B cell (primary cell): ENCODE results near the gene CCDC57. TPM values are rescaled to one million over a fixed set of nuclear protein-coding genes. Genes with fewer than 3 reads are reported as not detected.

Experiments
- ATAC-seq: fragments of 200-7000 bp; cut with Tn5 transposase; one replicate; pipeline ENCODE4 v1.10.0; 2021; ENCODE audit warnings: low read depth, mild to moderate bottlenecking, moderate number of reproducible peaks, moderate library complexity
- CTCF ChIA-PET: fragments of 350-600 bp; sonication (Branson Sonifier 250); formaldehyde crosslinking; loops from one replicate; lab custom pipeline; 2021; ENCODE audit warnings: antibody characterized with exemption, inconsistent platforms; lab: Charles Lee
- POLR2A ChIA-PET: fragments of 350-600 bp; sonication (Branson Sonifier 250); formaldehyde crosslinking; loops from one replicate; lab custom pipeline; 2021; ENCODE audit warnings: antibody characterized with exemption; lab: Charles Lee
- DNase-seq: peaks from one replicate; pipeline ENCODE4 v3.0.0; 2013
- H2AFZ ChIP-seq: 2 replicates; pipeline ENCODE4 v1.6.1; 2012; ENCODE audit warnings: mild to moderate bottlenecking, low read depth, low read length; ENCODE audit not compliant: insufficient read depth, poor library complexity, severe bottlenecking
- H3K27ac ChIP-seq, 2 donors: 1 replicate in 1 of 2; 2 replicates in 1 of 2; pipeline ENCODE4 v1.5.1; 2012 to 2013; ENCODE audit warnings: low read length in 2 of 2, mild to moderate bottlenecking in 2 of 2, moderate library complexity in 1 of 2
- H3K27me3 ChIP-seq, 4 experiments: fragments of 200-600 bp in 1 of 4; sonication (generic) in 1 of 4; replicated peaks in 1 of 4; 1 replicate in 2 of 4; 2 replicates in 2 of 4; pipeline versions ENCODE4 v1.6.1 to v1.7.0; 2013 to 2016; ENCODE audit warnings: low read length in 3 of 4, mild to moderate bottlenecking in 2 of 4, mixed read lengths in 1 of 4, moderate library complexity in 1 of 4; ENCODE audit not compliant: insufficient read depth in 4 of 4, control insufficient read depth in 3 of 4; ENCODE audit errors: control extremely low read depth in 1 of 4
- H3K36me3 ChIP-seq, 2 experiments: replicated peaks in 1 of 2; 1 replicate in 1 of 2; 2 replicates in 1 of 2; pipeline versions ENCODE4 v1.6.1 to v1.7.1; 2013; ENCODE audit warnings: low read length in 1 of 2; ENCODE audit not compliant: insufficient read depth in 2 of 2, control insufficient read depth in 1 of 2; ENCODE audit errors: control extremely low read depth in 1 of 2, extremely low read depth in 1 of 2
- H3K4me1 ChIP-seq, 2 donors: fragments of 200-600 bp in 1 of 2; sonication (generic) in 1 of 2; 1 replicate in 1 of 2; 2 replicates in 1 of 2; pipeline versions ENCODE4 v1.5.1 to v1.6.1; 2013 to 2017; ENCODE audit warnings: low read length in 2 of 2; ENCODE audit not compliant: control insufficient read depth in 2 of 2, insufficient read depth in 2 of 2
- H3K4me2 ChIP-seq: replicated peaks from 2 replicates; pipeline ENCODE3; 2012; ENCODE audit warnings: mild to moderate bottlenecking, low read depth, low read length; ENCODE audit not compliant: poor library complexity, severe bottlenecking
- H3K4me3 ChIP-seq, 5 experiments: fragments of 200-600 bp in 1 of 5; sonication (generic) in 1 of 5; 1 replicate in 3 of 5; 2 replicates in 2 of 5; pipeline versions ENCODE4 v1.5.1 to v1.7.0; 2011 to 2016; ENCODE audit warnings: low read length in 4 of 5, mild to moderate bottlenecking in 4 of 5, low read depth in 2 of 5, control low read depth in 1 of 5, moderate library complexity in 1 of 5; ENCODE audit not compliant: insufficient read depth in 1 of 5; ENCODE audit errors: control extremely low read depth in 1 of 5, extremely low read depth in 1 of 5
- H3K79me2 ChIP-seq: fragments of 200-600 bp; sonication (generic); one replicate; pipeline ENCODE4 v1.6.0; 2016; ENCODE audit warnings: low read length; ENCODE audit not compliant: control insufficient read depth, insufficient read depth
- H3K9ac ChIP-seq: fragments of 200-600 bp; sonication (generic); 2 replicates; pipeline ENCODE4 v1.6.1; 2017; ENCODE audit warnings: mild to moderate bottlenecking, low read length, moderate library complexity
- H3K9me3 ChIP-seq, 3 donors: one replicate each; pipeline versions ENCODE4 v1.6.1 to v1.7.1; 2013; ENCODE audit warnings: low read length in 2 of 3; ENCODE audit not compliant: control insufficient read depth in 2 of 3, insufficient read depth in 1 of 3; ENCODE audit errors: control extremely low read depth in 1 of 3
- H4K20me1 ChIP-seq: 2 replicates; pipeline ENCODE4 v1.6.0; 2012; ENCODE audit warnings: mild to moderate bottlenecking, low read length; ENCODE audit not compliant: insufficient read depth, control insufficient read depth, poor library complexity, severe bottlenecking
- H3K27ac Mint-ChIP-seq: one replicate; pipeline ENCODE4 v1.8.0; 2021; ENCODE audit warnings: mixed read lengths
- H3K27me3 Mint-ChIP-seq: one replicate; pipeline ENCODE4 v1.8.0; 2021; ENCODE audit warnings: mixed read lengths
- H3K4me1 Mint-ChIP-seq: one replicate; pipeline ENCODE4 v1.8.0; 2021; ENCODE audit warnings: mixed read lengths
- H3K4me3 Mint-ChIP-seq: one replicate; pipeline ENCODE4 v1.8.0; 2021; ENCODE audit warnings: mixed read lengths
- H3K9me3 Mint-ChIP-seq: one replicate; pipeline ENCODE4 v1.8.0; 2022; ENCODE audit warnings: mixed read lengths; ENCODE audit not compliant: insufficient read depth
- EZH2 ChIP-seq: IDR thresholded peaks from 2 replicates; pipeline ENCODE4 v1.6.1; 2012; ENCODE audit warnings: borderline replicate concordance, low read depth, mild to moderate bottlenecking, moderate library complexity, low read length; ENCODE audit not compliant: insufficient read depth, poor library complexity, severe bottlenecking
- WGBS: methylation state at CpG from one replicate; pipeline ENCODE4 v1.1.5; 2013; ENCODE audit warnings: missing lambda C conversion rate; ENCODE audit not compliant: insufficient coverage; 5-methylcytosine and 5-hydroxymethylcytosine counted together
- intact Hi-C: fragments of 100-400 bp; cut with micrococcal nuclease; formaldehyde crosslinking; loops from one replicate; pipeline ENCODE4 v1.10.0; 2022
- polyA plus RNA-seq: library from polyadenylated mRNA; depleted of rRNA; stranded (reverse); fragments of >200 nt; gene quantifications from 2 replicates; pipeline ENCODE4 v1.2.3, GENCODE V29; 2012
- total RNA-seq, 2 donors: library from RNA; stranded (reverse); fragments of 120-200 nt in 1 of 2; gene quantifications; 1 replicate in 1 of 2; 2 replicates in 1 of 2; pipeline versions ENCODE4 v1.2.3 to v1.2.4, GENCODE V29; 2013 to 2022
- TF ChIP-seq, protein P1 (sequence below): fragments of 200-600 bp; IDR thresholded peaks from one replicate; pipeline ENCODE4 v1.8.0; 2022; ENCODE audit warnings: antibody characterized with exemption, mild to moderate bottlenecking

The CCDC57 gene
- total and polyA plus RNA-seq, 2 donors (not counting 1 experiment from before 2014, with no cell fraction given): 49.7 to 67.2 TPM

DNA sequence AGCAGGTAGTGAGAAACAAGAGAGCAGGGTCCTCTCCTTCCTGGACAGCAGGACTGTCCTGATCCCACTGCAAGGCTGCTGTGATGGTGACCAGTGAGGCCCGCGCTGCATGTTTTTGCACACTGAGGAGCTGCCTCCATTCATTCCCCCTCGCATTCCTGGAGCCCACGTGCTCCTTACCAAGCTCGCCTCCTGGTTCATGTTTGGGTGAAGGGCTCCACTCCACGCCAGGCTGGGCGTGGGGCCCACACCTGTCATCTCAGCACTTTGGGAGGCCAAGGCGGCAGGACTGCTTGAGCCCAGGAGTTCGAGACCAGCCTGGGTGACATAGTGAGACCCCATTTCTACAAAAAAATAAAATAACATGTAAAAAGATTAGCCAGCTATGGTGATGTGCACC, 99.2 kb downstream of the CCDC57 start:
- POLR2A ChIA-PET: no interaction called here
- 87% methylated on average over 7 of the region's 9 CpGs for WGBS

DNA sequence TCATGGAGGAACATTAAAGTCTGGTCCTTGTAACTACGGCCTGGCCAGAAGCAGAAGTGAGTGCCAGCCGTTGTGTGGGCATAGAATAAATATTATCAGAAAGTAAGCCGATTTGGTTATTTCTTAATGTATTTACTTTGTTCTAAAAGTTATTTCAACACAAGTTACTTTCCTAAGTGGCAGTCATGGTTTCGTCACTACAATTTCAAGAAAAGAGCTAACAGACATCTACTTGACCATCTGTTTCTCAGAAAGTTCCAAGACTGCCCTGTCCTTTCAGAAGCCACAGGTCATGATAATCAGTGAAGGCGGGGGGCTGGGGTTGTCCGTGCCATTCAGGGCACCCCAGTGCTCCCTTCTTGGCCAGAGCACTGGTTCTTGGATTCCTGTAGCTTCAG, 99.7 kb downstream of the CCDC57 start:
- Histone ChIP-seq H3K36me3 (no peaks in the 10 kb centered on the region), H4K20me1 (no peaks in the 10 kb centered on the region), H3K4me2 (no peak overlapping the region), H3K27ac (no peak overlapping the region), H3K9ac (no peak overlapping the region), H3K79me2 (peaks cover 1% of the 10 kb centered on the region), H3K9me3 (no peaks in the 10 kb centered on the region), H2AFZ (no peak overlapping the region), H3K27me3 (no peaks in the 10 kb centered on the region), H3K4me3 (no peak overlapping the region), H3K4me1 (no peaks in the 10 kb centered on the region)
- H3K27me3 Mint-ChIP-seq: no peaks in the 10 kb centered on the region
- no peak for DNase-seq
- CTCF ChIA-PET: no interaction called here
- POLR2A ChIA-PET: no interaction called here
- ATAC-seq: no peak
- intact Hi-C loops: no loop called here
- no peaks in the 10 kb centered on the region for H3K9me3 Mint-ChIP-seq
- H3K4me3 Mint-ChIP-seq: no peak overlapping the region
- peaks cover 1% of the 10 kb centered on the region for H3K4me1 Mint-ChIP-seq
- no peak overlapping the region for H3K27ac Mint-ChIP-seq
- TF ChIP-seq, protein P1, sequence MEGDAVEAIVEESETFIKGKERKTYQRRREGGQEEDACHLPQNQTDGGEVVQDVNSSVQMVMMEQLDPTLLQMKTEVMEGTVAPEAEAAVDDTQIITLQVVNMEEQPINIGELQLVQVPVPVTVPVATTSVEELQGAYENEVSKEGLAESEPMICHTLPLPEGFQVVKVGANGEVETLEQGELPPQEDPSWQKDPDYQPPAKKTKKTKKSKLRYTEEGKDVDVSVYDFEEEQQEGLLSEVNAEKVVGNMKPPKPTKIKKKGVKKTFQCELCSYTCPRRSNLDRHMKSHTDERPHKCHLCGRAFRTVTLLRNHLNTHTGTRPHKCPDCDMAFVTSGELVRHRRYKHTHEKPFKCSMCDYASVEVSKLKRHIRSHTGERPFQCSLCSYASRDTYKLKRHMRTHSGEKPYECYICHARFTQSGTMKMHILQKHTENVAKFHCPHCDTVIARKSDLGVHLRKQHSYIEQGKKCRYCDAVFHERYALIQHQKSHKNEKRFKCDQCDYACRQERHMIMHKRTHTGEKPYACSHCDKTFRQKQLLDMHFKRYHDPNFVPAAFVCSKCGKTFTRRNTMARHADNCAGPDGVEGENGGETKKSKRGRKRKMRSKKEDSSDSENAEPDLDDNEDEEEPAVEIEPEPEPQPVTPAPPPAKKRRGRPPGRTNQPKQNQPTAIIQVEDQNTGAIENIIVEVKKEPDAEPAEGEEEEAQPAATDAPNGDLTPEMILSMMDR: no peak
- TF ChIP-seq EZH2: no peak
- 95% methylated on average over 3 of the region's 6 CpGs for WGBS

More for the DNA sequence above, 99.2 kb downstream of the CCDC57 start:
- Histone ChIP-seq H3K27me3 (no peaks in the 10 kb centered on the region), H3K36me3 (no peaks in the 10 kb centered on the region), H3K4me3 (no peak overlapping the region), H3K79me2 (no peaks in the 10 kb centered on the region), H4K20me1 (no peaks in the 10 kb centered on the region), H2AFZ (no peak overlapping the region), H3K4me1 (no peaks in the 10 kb centered on the region), H3K27ac (no peak overlapping the region), H3K9me3 (no peaks in the 10 kb centered on the region), H3K9ac (no peak overlapping the region), H3K4me2 (no peak overlapping the region)
- Mint-ChIP-seq H3K27me3 (no peaks in the 10 kb centered on the region), H3K27ac (no peak overlapping the region), H3K9me3 (no peaks in the 10 kb centered on the region), H3K4me3 (no peak overlapping the region), H3K4me1 (peaks cover 1% of the 10 kb centered on the region)
- CTCF ChIA-PET: no interaction called here
- intact Hi-C loops: no loop called here
- no peak for DNase-seq
- no peak for TF ChIP-seq EZH2
- TF ChIP-seq, protein P1: no peak
- no peak for ATAC-seq
